GM23338 (cell line): ENCODE results near the gene MAP3K4. TPM values are rescaled to one million over a fixed set of nuclear protein-coding genes. Genes with fewer than 3 reads are reported as not detected.

Experiments used
- ATAC-seq: fragments of 200-7000 bp; cut with Tn5 transposase; 3 replicates; pipeline ENCODE4 v1.9.1; 2020
- DNase-seq: peaks from one replicate; pipeline ENCODE4 v3.0.0-alpha.2; 2015; ENCODE audit warnings: low spot score
- H2AFZ ChIP-seq: fragments of 200-600 bp; sonication (generic); 2 replicates; pipeline ENCODE4 v1.8.0; 2016; ENCODE audit warnings: antibody characterized with exemption, mild to moderate bottlenecking, moderate library complexity
- H3F3A ChIP-seq: fragments of 200-600 bp; sonication (generic); replicated peaks from 2 replicates; pipeline ENCODE4 v1.8.0; 2017; ENCODE audit warnings: antibody characterized with exemption, mixed run types, low read depth
- H3K27ac ChIP-seq: fragments of 200-600 bp; sonication (generic); 2 replicates; pipeline ENCODE4 v1.6.1; 2016; ENCODE audit warnings: low read depth
- H3K27me3 ChIP-seq: fragments of 200-600 bp; sonication (generic); 2 replicates; pipeline ENCODE4 v1.8.0; 2016; ENCODE audit warnings: mild to moderate bottlenecking, mixed run types, moderate library complexity; ENCODE audit not compliant: insufficient read depth
- H3K36me3 ChIP-seq: fragments of 200-600 bp; sonication (generic); 2 replicates; pipeline ENCODE4 v1.8.0; 2016; ENCODE audit warnings: mild to moderate bottlenecking; ENCODE audit not compliant: insufficient read depth
- H3K4me1 ChIP-seq: fragments of 200-600 bp; sonication (generic); 2 replicates; pipeline ENCODE4 v1.8.0; 2016; ENCODE audit warnings: mild to moderate bottlenecking, moderate library complexity; ENCODE audit not compliant: insufficient read depth
- H3K4me2 ChIP-seq: fragments of 200-600 bp; sonication (generic); 2 replicates; pipeline ENCODE4 v1.7.1; 2017; ENCODE audit warnings: mixed run types
- H3K4me3 ChIP-seq: fragments of 200-600 bp; sonication (generic); 2 replicates; pipeline ENCODE4 v1.6.1; 2016; ENCODE audit warnings: mixed run types
- H3K79me2 ChIP-seq: fragments of 200-600 bp; sonication (generic); replicated peaks from 2 replicates; pipeline ENCODE4 v1.8.0; 2017; ENCODE audit warnings: mild to moderate bottlenecking; ENCODE audit not compliant: insufficient read depth
- H3K9me2 ChIP-seq: fragments of 200-600 bp; sonication (generic); 2 replicates; pipeline ENCODE4 v1.8.0; 2017; ENCODE audit not compliant: insufficient read depth
- H4K20me1 ChIP-seq: fragments of 200-600 bp; sonication (generic); replicated peaks from 2 replicates; pipeline ENCODE4 v1.8.0; 2017; ENCODE audit warnings: mild to moderate bottlenecking; ENCODE audit not compliant: insufficient read depth
- H3K27ac Mint-ChIP-seq: 2 replicates; pipeline ENCODE4 v1.8.0; 2020; ENCODE audit warnings: inconsistent platforms, mild to moderate bottlenecking, moderate library complexity, mixed read lengths
- H3K27me3 Mint-ChIP-seq: 3 replicates; pipeline ENCODE4 v1.8.0; 2022; ENCODE audit warnings: low read depth, mild to moderate bottlenecking, moderate library complexity, mixed read lengths, inconsistent platforms; ENCODE audit not compliant: insufficient read depth, poor library complexity
- H3K36me3 Mint-ChIP-seq: 3 replicates; pipeline ENCODE4 v1.8.0; 2021; ENCODE audit warnings: low read depth, mild to moderate bottlenecking, inconsistent platforms, moderate library complexity, mixed read lengths
- H3K4me1 Mint-ChIP-seq: 3 replicates; pipeline ENCODE4 v1.8.0; 2020; ENCODE audit warnings: mild to moderate bottlenecking, inconsistent platforms, mixed read lengths
- H3K4me3 Mint-ChIP-seq: 3 replicates; pipeline ENCODE4 v1.8.0; 2021; ENCODE audit warnings: moderate library complexity, mild to moderate bottlenecking, inconsistent platforms, mixed read lengths
- H3K9me3 Mint-ChIP-seq: 3 replicates; pipeline ENCODE4 v1.8.0; 2020; ENCODE audit warnings: moderate library complexity, mild to moderate bottlenecking, inconsistent platforms, mixed read lengths
- EZH2 ChIP-seq: fragments of 200-600 bp; sonication (generic); IDR thresholded peaks from one replicate; pipeline ENCODE4 v1.8.0; 2017; ENCODE audit warnings: antibody characterized with exemption, mild to moderate bottlenecking, low read depth; ENCODE audit not compliant: unreplicated experiment
- EZH2phosphoT487 ChIP-seq: fragments of 200-600 bp; sonication (generic); IDR thresholded peaks from one replicate; pipeline ENCODE4 v1.8.1; 2018; ENCODE audit warnings: antibody characterized with exemption; ENCODE audit not compliant: unreplicated experiment
- STAT1 ChIP-seq: IDR thresholded peaks from one replicate; pipeline ENCODE4 v1.6.1; 2016; ENCODE audit warnings: antibody characterized with exemption; ENCODE audit not compliant: unreplicated experiment
- ZNF114 ChIP-seq: fragments of 250-450 bp; sonication (Bioruptor Pico); IDR thresholded peaks from 2 replicates; pipeline ENCODE4 v1.5.0; 2020; ENCODE audit warnings: mild to moderate bottlenecking, moderate library complexity
- ZNF331 ChIP-seq: fragments of 250-450 bp; sonication (Bioruptor Pico); IDR thresholded peaks from 2 replicates; pipeline ENCODE4 v1.5.0; 2020; ENCODE audit warnings: low read depth, mild to moderate bottlenecking, moderate library complexity
- polyA plus RNA-seq: library from polyadenylated mRNA; unstranded; fragments of >200 nt; fragmentation: Nextera tagmentation; extraction: Ambion mirVana; gene quantifications from 2 replicates; pipeline ENCODE4 v1.2.1, GENCODE V29; 2016
- total RNA-seq: library from RNA; depleted of rRNA; stranded (reverse); fragments of >200 nt; shearing (Covaris generic); gene quantifications from 2 replicates; pipeline ENCODE4 v1.2.3, GENCODE V29; 2014
- TF ChIP-seq, protein P1 (sequence below): fragments of 250-450 bp; sonication (Bioruptor Pico); IDR thresholded peaks from 2 replicates; pipeline ENCODE4 v1.5.0; 2020; ENCODE audit warnings: mild to moderate bottlenecking, moderate library complexity
- TF ChIP-seq, protein P2 (sequence below), 2 experiments: fragments of 200-600 bp in 1 of 2; sonication (generic) in 1 of 2; conservative IDR thresholded peaks; 2 replicates each; pipeline versions ENCODE4 v1.5.1 to v1.6.1; 2016 to 2017; ENCODE audit warnings: antibody characterized with exemption in 2 of 2, low read depth in 2 of 2, mild to moderate bottlenecking in 2 of 2, moderate library complexity in 1 of 2

Gene MAP3K4
- total and polyA plus RNA-seq, 2 experiments from 2014 or later, result 44.4 to 48.8 TPM

DNA sequence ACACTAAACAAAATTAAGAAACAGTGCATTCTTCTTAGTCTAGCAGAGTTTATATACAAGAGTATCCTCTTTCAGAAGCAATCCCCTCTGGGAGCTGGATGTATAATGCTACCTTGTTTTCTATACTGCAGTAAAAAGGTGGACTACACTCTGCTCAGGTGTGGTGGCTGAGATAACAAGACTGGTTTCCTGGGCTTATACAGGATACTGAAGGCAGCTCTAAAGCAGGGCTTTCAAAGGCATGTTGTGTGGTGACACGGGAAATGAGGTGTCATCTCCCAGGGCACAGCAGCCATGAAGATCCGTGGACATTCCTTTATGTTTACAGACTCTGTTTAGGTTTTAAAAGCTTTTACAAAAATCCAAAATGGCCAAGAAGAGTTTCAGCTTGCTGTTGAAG, 136.7 kb downstream of the MAP3K4 start:
- H3K9me3 Mint-ChIP-seq, result peaks cover 63% of the 10 kb centered on the region
- Histone ChIP-seq H3K27me3 (no peaks in the 10 kb centered on the region), H3K4me2 (no peak overlapping the region), H2AFZ (no peak overlapping the region), H3K9me2 (no peaks in the 10 kb centered on the region), H3F3A (no peaks in the 10 kb centered on the region), H3K4me1 (no peaks in the 10 kb centered on the region; the same call in 1 of the 2 replicates), H3K27ac (no peak overlapping the region), H3K36me3 (peaks cover 7% of the 10 kb centered on the region; the same call in 1 of the 2 replicates), H3K4me3 (no peak overlapping the region), H4K20me1 (peaks cover 2% of the 10 kb centered on the region), H3K79me2 (peaks cover 11% of the 10 kb centered on the region)
- peaks cover 83% of the 10 kb centered on the region for H3K36me3 Mint-ChIP-seq
- no peak for TF ChIP-seq STAT1
- no peak for TF ChIP-seq EZH2
- TF ChIP-seq, protein P1, sequence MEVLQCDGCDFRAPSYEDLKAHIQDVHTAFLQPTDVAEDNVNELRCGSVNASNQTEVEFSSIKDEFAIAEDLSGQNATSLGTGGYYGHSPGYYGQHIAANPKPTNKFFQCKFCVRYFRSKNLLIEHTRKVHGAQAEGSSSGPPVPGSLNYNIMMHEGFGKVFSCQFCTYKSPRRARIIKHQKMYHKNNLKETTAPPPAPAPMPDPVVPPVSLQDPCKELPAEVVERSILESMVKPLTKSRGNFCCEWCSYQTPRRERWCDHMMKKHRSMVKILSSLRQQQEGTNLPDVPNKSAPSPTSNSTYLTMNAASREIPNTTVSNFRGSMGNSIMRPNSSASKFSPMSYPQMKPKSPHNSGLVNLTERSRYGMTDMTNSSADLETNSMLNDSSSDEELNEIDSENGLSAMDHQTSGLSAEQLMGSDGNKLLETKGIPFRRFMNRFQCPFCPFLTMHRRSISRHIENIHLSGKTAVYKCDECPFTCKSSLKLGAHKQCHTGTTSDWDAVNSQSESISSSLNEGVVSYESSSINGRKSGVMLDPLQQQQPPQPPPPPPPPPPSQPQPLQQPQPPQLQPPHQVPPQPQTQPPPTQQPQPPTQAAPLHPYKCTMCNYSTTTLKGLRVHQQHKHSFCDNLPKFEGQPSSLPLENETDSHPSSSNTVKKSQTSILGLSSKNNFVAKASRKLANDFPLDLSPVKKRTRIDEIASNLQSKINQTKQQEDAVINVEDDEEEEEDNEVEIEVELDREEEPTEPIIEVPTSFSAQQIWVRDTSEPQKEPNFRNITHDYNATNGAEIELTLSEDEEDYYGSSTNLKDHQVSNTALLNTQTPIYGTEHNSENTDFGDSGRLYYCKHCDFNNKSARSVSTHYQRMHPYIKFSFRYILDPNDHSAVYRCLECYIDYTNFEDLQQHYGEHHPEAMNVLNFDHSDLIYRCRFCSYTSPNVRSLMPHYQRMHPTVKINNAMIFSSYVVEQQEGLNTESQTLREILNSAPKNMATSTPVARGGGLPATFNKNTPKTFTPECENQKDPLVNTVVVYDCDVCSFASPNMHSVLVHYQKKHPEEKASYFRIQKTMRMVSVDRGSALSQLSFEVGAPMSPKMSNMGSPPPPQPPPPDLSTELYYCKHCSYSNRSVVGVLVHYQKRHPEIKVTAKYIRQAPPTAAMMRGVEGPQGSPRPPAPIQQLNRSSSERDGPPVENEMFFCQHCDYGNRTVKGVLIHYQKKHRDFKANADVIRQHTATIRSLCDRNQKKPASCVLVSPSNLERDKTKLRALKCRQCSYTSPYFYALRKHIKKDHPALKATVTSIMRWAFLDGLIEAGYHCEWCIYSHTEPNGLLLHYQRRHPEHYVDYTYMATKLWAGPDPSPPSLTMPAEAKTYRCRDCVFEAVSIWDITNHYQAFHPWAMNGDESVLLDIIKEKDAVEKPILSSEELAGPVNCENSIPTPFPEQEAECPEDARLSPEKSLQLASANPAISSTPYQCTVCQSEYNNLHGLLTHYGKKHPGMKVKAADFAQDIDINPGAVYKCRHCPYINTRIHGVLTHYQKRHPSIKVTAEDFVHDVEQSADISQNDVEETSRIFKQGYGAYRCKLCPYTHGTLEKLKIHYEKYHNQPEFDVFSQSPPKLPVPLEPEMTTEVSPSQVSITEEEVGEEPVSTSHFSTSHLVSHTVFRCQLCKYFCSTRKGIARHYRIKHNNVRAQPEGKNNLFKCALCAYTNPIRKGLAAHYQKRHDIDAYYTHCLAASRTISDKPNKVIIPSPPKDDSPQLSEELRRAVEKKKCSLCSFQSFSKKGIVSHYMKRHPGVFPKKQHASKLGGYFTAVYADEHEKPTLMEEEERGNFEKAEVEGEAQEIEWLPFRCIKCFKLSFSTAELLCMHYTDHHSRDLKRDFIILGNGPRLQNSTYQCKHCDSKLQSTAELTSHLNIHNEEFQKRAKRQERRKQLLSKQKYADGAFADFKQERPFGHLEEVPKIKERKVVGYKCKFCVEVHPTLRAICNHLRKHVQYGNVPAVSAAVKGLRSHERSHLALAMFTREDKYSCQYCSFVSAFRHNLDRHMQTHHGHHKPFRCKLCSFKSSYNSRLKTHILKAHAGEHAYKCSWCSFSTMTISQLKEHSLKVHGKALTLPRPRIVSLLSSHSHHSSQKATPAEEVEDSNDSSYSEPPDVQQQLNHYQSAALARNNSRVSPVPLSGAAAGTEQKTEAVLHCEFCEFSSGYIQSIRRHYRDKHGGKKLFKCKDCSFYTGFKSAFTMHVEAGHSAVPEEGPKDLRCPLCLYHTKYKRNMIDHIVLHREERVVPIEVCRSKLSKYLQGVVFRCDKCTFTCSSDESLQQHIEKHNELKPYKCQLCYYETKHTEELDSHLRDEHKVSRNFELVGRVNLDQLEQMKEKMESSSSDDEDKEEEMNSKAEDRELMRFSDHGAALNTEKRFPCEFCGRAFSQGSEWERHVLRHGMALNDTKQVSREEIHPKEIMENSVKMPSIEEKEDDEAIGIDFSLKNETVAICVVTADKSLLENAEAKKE (CRISPR knock-in tag), result no peak
- TF ChIP-seq, protein P2, sequence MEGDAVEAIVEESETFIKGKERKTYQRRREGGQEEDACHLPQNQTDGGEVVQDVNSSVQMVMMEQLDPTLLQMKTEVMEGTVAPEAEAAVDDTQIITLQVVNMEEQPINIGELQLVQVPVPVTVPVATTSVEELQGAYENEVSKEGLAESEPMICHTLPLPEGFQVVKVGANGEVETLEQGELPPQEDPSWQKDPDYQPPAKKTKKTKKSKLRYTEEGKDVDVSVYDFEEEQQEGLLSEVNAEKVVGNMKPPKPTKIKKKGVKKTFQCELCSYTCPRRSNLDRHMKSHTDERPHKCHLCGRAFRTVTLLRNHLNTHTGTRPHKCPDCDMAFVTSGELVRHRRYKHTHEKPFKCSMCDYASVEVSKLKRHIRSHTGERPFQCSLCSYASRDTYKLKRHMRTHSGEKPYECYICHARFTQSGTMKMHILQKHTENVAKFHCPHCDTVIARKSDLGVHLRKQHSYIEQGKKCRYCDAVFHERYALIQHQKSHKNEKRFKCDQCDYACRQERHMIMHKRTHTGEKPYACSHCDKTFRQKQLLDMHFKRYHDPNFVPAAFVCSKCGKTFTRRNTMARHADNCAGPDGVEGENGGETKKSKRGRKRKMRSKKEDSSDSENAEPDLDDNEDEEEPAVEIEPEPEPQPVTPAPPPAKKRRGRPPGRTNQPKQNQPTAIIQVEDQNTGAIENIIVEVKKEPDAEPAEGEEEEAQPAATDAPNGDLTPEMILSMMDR (conservative IDR thresholded peaks at IDR 0.05; ENCODE audit: low read depth in 2 of 2), result no peak
- no peak for TF ChIP-seq EZH2phosphoT487
- no peak for TF ChIP-seq ZNF331 (CRISPR knock-in tag)
- TF ChIP-seq ZNF114, result no peak
- ATAC-seq, result no peak
- H3K27me3 Mint-ChIP-seq, result peaks cover 17% of the 10 kb centered on the region
- no peak for DNase-seq
- H3K4me1 Mint-ChIP-seq, result no peaks in the 10 kb centered on the region
- H3K4me3 Mint-ChIP-seq, result no peak overlapping the region
- no peak overlapping the region for H3K27ac Mint-ChIP-seq
